ENCODE measurements around the gene MAP7.

DNA sequence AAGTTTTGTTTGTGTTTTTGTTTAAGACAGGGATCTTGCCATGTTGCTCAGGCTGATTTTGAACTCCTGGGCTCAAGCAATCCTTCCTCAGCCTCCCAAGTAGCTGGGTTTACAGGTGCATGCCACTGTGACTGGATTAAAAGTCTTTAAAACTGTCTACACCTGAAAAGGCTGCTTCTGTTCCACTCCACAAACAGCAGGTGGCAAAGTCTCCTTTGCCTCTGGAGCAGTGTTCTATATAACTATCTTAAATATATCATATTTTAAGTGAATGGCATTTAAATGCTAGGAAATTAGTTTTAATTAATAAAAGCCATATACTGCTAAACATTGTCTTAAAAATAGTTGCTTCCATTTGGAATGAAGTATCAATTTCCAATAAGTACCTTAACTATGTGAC is 171.3 kb downstream of the MAP7 start:
- TF ChIP-seq GATA3 (IDR thresholded peaks at IDR 0.05; ENCODE audit: low read depth, low read length) (no peak), GATA2 (IDR thresholded peaks at IDR 0.05; ENCODE audit: low read depth, low read length) (no peak)
